Neuronal stem cell (in vitro differentiated cells): ENCODE data around the gene NARF.

Source experiments
- DNase-seq: peaks from one replicate; pipeline ENCODE4 v3.0.0-alpha.2; 2013; ENCODE audit warnings: low spot score
- H2AFZ ChIP-seq: one replicate; pipeline ENCODE4 v1.6.1; 2013; ENCODE audit warnings: mild to moderate bottlenecking, low read length, inconsistent platforms
- H2AK5ac ChIP-seq: 2 replicates; pipeline ENCODE4 v1.6.1; 2013; ENCODE audit warnings: low read depth, mild to moderate bottlenecking, inconsistent platforms, low read length, moderate library complexity, mixed read lengths
- H2BK120ac ChIP-seq: 2 replicates; pipeline ENCODE4 v1.6.1; 2013; ENCODE audit warnings: low read depth, mild to moderate bottlenecking, inconsistent platforms, low read length, moderate library complexity, mixed read lengths
- H2BK12ac ChIP-seq: one replicate; pipeline ENCODE4 v1.6.1; 2013; ENCODE audit warnings: low read length, inconsistent platforms
- H2BK15ac ChIP-seq: 2 replicates; pipeline ENCODE4 v1.6.1; 2013; ENCODE audit warnings: mild to moderate bottlenecking, low read length, inconsistent platforms, mixed read lengths
- H2BK5ac ChIP-seq: one replicate; pipeline ENCODE4 v1.6.1; 2013; ENCODE audit warnings: inconsistent platforms, mild to moderate bottlenecking, low read length, moderate library complexity
- H3K14ac ChIP-seq: one replicate; pipeline ENCODE4 v1.6.1; 2013; ENCODE audit warnings: low read length, inconsistent platforms
- H3K18ac ChIP-seq: 2 replicates; pipeline ENCODE4 v1.6.1; 2013; ENCODE audit warnings: low read length, inconsistent platforms
- H3K23ac ChIP-seq: 2 replicates; pipeline ENCODE4 v1.6.1; 2013; ENCODE audit warnings: low read depth, mild to moderate bottlenecking, mixed read lengths, low read length, inconsistent platforms; ENCODE audit not compliant: poor library complexity
- H3K27ac ChIP-seq: replicated peaks from 3 replicates; pipeline ENCODE4 v1.5.1; 2013; ENCODE audit warnings: low read length, inconsistent platforms
- H3K27me3 ChIP-seq, 3 experiments: 2 replicates each; pipeline ENCODE4 v1.6.1; 2013; ENCODE audit warnings: low read length in 3 of 3, mild to moderate bottlenecking in 2 of 3, inconsistent platforms in 1 of 3, low read depth in 1 of 3, mixed read lengths in 1 of 3, moderate library complexity in 1 of 3; ENCODE audit not compliant: control insufficient read depth in 3 of 3, insufficient read depth in 3 of 3
- H3K36me3 ChIP-seq, 2 donors: replicated peaks in 1 of 2; 2 replicates each; pipeline ENCODE4 v1.6.1; 2013; ENCODE audit warnings: low read length in 2 of 2; ENCODE audit not compliant: control insufficient read depth in 2 of 2, insufficient read depth in 2 of 2
- H3K4ac ChIP-seq: 2 replicates; pipeline ENCODE4 v1.6.1; 2013; ENCODE audit warnings: inconsistent platforms, mild to moderate bottlenecking, low read length, moderate library complexity
- H3K4me1 ChIP-seq, 2 donors: 1 replicate in 1 of 2; 2 replicates in 1 of 2; pipeline ENCODE4 v1.6.1; 2013; ENCODE audit warnings: low read length in 2 of 2, low read depth in 1 of 2; ENCODE audit not compliant: control insufficient read depth in 2 of 2, insufficient read depth in 1 of 2
- H3K4me2 ChIP-seq: one replicate; pipeline ENCODE4 v1.6.1; 2013; ENCODE audit warnings: mild to moderate bottlenecking, low read length, inconsistent platforms; ENCODE audit not compliant: insufficient read depth, poor library complexity, severe bottlenecking
- H3K4me3 ChIP-seq, 2 donors: 2 replicates each; pipeline ENCODE4 v1.5.1; 2013; ENCODE audit warnings: low read length in 2 of 2, mild to moderate bottlenecking in 2 of 2, inconsistent platforms in 1 of 2, moderate library complexity in 1 of 2
- H3K79me1 ChIP-seq: one replicate; pipeline ENCODE4 v1.6.1; 2013; ENCODE audit warnings: low read depth, mild to moderate bottlenecking, inconsistent platforms, low read length, moderate library complexity
- H3K9ac ChIP-seq: one replicate; pipeline ENCODE4 v1.6.1; 2013; ENCODE audit warnings: mild to moderate bottlenecking, low read depth, low read length, inconsistent platforms; ENCODE audit not compliant: poor library complexity
- H3K9me3 ChIP-seq, 2 donors: replicated peaks in 1 of 2; 2 replicates each; pipeline versions ENCODE3 to v1.6.1; 2013; ENCODE audit warnings: low read length in 2 of 2, mild to moderate bottlenecking in 2 of 2, inconsistent platforms in 1 of 2, low read depth in 1 of 2, mixed read lengths in 1 of 2, moderate library complexity in 1 of 2; ENCODE audit not compliant: control insufficient read depth in 2 of 2, insufficient read depth in 1 of 2
- H4K8ac ChIP-seq: one replicate; pipeline ENCODE4 v1.6.1; 2013; ENCODE audit warnings: low read depth, mild to moderate bottlenecking, inconsistent platforms, low read length, moderate library complexity
- H4K91ac ChIP-seq: one replicate; pipeline ENCODE4 v1.6.1; 2013; ENCODE audit warnings: low read length, low read depth, mild to moderate bottlenecking, inconsistent platforms; ENCODE audit not compliant: poor library complexity
- WGBS, 2 donors: extraction: QIAGEN DNeasy Blood & Tissue Kit; methylation state at CpG; one replicate each; pipeline ENCODE4 v1.1.7; 2013; ENCODE audit warnings: missing lambda C conversion rate in 2 of 2, mixed read lengths in 1 of 2; ENCODE audit not compliant: insufficient read length in 2 of 2, insufficient replicate concordance in 1 of 2; ENCODE audit errors: extremely low coverage in 2 of 2; 5-methylcytosine and 5-hydroxymethylcytosine counted together

The NARF gene

DNA sequence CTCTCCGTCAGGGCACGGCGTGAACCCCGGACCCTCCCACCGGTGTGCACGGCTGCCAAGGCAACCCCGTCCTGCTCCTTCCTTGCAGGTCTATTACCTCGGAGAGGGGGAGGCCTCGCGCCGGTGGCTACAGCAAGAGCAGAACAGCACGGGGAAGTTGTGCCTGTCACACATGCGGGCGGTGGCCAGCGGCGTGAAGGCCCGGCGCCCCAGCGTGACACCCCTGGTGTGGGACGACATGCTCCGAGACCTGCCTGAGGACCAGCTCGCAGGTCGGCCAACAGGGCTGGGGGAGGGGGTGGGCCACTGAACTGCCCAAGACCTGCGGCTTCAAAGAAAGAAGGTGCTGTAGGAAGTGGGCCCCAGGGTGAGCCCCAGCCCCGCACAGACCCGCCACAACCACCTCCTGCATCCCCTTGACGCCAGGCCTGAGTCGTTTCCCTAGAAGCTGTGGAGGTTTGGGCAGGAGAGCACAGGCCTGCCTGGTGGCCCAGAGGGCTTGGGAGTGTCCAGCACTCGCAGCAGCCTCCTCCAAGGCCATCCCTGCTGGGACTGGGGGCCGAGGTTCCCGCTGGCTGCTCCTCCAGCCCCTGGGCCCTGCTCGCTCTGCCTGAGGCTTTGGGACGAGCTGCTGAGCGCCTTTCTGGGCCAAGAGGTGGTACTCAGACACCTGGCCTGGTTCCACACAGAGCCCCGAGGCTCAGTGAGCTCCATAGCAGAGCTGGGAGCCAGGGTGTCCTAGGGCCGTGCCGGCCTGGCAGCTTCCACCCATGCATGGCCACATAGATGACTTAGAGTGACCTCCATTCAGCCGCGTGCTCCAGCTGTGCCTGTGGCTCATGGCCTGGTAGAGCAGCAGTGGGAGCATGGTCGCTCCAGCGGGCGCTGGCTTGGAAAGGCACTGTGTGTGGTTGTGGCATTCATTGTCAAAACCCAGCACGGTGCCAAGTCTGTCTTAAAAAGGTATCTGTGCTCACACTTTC is 22.6 kb upstream of the NARF start:
- H3K79me1 ChIP-seq: peaks cover 2% of the 10 kb centered on the region
- no peak overlapping the region for H4K91ac ChIP-seq
- H3K4me2 ChIP-seq: no peak overlapping the region
- H2BK12ac ChIP-seq: no peak overlapping the region
- peak overlapping the region; percentile 17 for H3K18ac ChIP-seq
- no peak overlapping the region for H2AFZ ChIP-seq
- no peaks in the 10 kb centered on the region for H3K27me3 ChIP-seq
- peak overlapping the region; percentile 44 for H3K9ac ChIP-seq
- no peak overlapping the region for H2BK120ac ChIP-seq
- peaks cover 0 to 2% of the 10 kb centered on the region in 2 donors for H3K9me3 ChIP-seq
- peaks cover 3% of the 10 kb centered on the region in 2 donors for H3K4me1 ChIP-seq
- H4K8ac ChIP-seq: peak overlapping the region; percentile 23
- peak overlapping the region; percentile 37 for H3K4ac ChIP-seq
- peak overlapping the region; percentile 83 for H2AK5ac ChIP-seq
- peak overlapping the region; percentile 73 for H3K23ac ChIP-seq
- no peak overlapping the region for H3K27ac ChIP-seq
- H3K36me3 ChIP-seq: peaks cover 3 to 5% of the 10 kb centered on the region in 2 donors
- peak overlapping the region in 1 of 2 donors; percentile 48 for H3K4me3 ChIP-seq
- H2BK15ac ChIP-seq: no peak overlapping the region
- peak overlapping the region; percentile 63 for H3K14ac ChIP-seq
- no peak for DNase-seq
- WGBS, 2 donors: no CpG with 5 or more reads among the region's 43 CpGs
- no peak overlapping the region for H2BK5ac ChIP-seq

DNA sequence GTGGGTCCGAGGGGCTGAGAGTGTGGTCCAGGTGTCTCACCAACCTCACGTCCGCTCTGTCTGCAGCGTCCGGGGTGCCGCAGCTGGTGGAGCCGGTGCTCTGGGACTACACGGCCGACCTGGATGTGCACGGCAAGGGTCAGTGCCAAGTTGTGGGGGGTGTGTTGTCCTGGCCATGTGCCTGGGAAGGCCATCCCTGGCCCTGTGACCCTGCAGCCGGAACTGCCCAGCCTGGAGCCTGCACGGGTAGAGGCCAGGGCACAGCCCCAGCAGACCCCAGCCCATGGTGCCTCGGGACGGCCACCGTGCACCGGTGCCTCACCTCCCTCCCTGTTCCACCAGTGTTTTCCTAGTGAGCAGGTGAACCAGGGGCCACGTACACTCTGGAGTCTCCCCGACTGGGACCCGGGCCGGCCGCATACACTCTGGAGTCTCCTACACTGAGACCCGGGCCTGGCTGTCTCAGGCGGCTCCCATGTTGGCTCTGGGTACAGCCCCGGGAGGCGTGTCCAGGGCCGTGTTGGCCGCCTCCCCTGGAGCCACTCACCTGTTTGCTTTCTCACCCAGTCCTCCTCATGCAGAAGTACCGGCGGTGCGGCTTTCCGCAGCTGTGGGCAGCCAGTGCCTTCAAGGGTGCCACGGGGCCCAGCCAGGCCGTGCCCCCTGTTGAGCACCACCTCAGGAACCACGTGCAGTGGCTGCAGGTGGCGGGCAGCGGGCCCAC is 21.8 kb upstream of the NARF start:
- H2BK12ac ChIP-seq: peak overlapping the region; percentile 58
- H3K9me3 ChIP-seq: peaks cover 0 to 2% of the 10 kb centered on the region in 2 donors
- H3K79me1 ChIP-seq: peaks cover 4% of the 10 kb centered on the region
- peak overlapping the region; percentile 38 for H3K14ac ChIP-seq
- H3K27me3 ChIP-seq: no peaks in the 10 kb centered on the region
- no peak overlapping the region for H4K8ac ChIP-seq
- H3K18ac ChIP-seq: peak overlapping the region; percentile 17
- H3K9ac ChIP-seq: no peak overlapping the region
- H3K36me3 ChIP-seq: peaks cover 3 to 5% of the 10 kb centered on the region in 2 donors
- H2AFZ ChIP-seq: no peak overlapping the region
- peak overlapping the region; percentile 83 for H2AK5ac ChIP-seq
- peak overlapping the region in 1 of 2 donors; percentile 53 for H3K4me3 ChIP-seq
- no peak overlapping the region for H2BK120ac ChIP-seq
- H2BK5ac ChIP-seq: no peak overlapping the region
- H2BK15ac ChIP-seq: no peak overlapping the region
- WGBS, 2 donors: no CpG with 5 or more reads among the region's 36 CpGs
- peak overlapping the region; percentile 93 for H3K23ac ChIP-seq
- H3K27ac ChIP-seq: no peak overlapping the region
- H3K4me1 ChIP-seq: peaks cover 3 to 5% of the 10 kb centered on the region in 2 donors
- no peak for DNase-seq
- no peak overlapping the region for H3K4me2 ChIP-seq
- H4K91ac ChIP-seq: no peak overlapping the region
- H3K4ac ChIP-seq: no peak overlapping the region

DNA sequence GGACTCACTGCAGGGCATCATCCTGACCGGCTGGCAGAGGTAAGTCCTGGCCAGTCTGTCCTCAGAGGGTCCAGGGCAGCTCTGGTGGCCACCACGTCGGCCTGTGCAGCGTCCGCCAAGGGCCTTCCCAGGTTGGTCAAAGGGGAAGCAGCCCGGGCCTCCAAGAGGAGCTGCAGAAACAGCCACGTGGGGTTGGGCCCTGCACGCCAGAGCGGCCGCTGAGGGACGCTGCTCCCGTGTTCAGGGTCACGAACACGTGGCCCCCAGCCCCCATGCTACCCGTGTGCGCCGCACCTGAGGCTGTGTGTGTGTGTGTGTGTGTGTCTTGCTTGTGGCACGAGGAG is 21.2 kb upstream of the NARF start:
- Histone ChIP-seq H3K14ac (no peak overlapping the region), H3K4me3 (no peak overlapping the region), H3K18ac (no peak overlapping the region), H2BK5ac (no peak overlapping the region), H3K4me1 (peaks cover 3 to 5% of the 10 kb centered on the region in 2 donors), H3K27me3 (no peaks in the 10 kb centered on the region), H2AK5ac (no peak overlapping the region), H3K4ac (no peak overlapping the region), H2AFZ (no peak overlapping the region), H3K79me1 (peaks cover 4% of the 10 kb centered on the region), H3K9ac (no peak overlapping the region), H3K36me3 (peaks cover 8 to 9% of the 10 kb centered on the region in 2 donors), H4K8ac (no peak overlapping the region), H2BK12ac (no peak overlapping the region), H2BK120ac (no peak overlapping the region), H3K4me2 (no peak overlapping the region), H3K27ac (no peak overlapping the region), H3K23ac (peak overlapping the region; percentile 93), H2BK15ac (no peak overlapping the region), H3K9me3 (peaks cover 0 to 2% of the 10 kb centered on the region in 2 donors), H4K91ac (no peak overlapping the region)
- no peak for DNase-seq
- no CpG with 5 or more reads among the region's 18 CpGs for WGBS, 2 donors
